CD4-positive, alpha-beta T cell treated with Interleukin-21 for 1 hour (primary cell): ENCODE data around the gene PREX1.

Experiments
- DNase-seq: peaks from one replicate; pipeline ENCODE4 v3.0.0-alpha.2; 2020

Gene PREX1

DNA sequence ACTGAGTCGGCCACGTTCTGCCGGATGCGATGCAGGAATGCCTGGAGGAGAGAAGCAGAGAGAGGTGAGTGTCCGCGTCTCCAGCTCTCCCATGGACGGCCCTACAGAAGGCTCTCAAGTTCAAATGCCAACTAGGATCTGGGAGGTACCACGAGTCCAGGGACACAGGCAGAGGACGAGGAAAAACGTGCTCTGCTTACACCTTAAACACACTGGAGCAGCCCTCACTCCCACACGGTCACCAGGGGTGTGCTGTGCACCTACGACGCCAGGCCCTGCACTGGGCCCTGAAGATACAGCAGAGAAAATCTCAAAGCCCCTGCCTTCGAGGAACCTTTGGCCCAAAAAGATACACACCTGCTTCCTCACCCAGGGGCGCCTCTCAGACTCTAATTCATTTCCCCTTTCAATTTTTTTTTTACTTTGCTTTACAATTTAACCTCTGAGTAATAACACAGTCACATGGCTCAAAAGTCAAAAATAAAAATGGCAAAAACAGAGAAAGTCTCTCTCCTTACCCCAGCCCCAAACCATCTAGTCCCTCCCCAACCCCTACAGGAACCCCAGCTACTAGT lies 79.9 kb downstream of the PREX1 start:
- DNase-seq = no peak

DNA sequence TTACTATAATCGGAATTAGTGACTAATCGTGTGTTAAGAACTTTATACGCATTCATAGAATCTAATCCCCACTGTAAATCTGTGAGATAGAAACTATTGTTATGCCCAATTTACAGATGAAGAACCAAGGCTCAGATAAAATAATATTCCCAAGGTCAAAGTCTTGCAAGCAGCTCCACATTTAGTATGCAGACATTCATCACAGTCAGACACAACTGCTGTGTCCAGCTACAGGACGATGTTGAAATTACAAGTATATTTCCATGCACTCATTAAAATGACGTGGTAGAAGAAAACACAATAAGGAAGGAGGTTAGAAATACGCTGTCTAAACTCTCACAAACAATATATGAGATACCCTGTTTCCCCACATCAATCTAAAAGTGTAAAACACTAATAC lies 82.5 kb downstream of the PREX1 start:
- DNase-seq = no peak

DNA sequence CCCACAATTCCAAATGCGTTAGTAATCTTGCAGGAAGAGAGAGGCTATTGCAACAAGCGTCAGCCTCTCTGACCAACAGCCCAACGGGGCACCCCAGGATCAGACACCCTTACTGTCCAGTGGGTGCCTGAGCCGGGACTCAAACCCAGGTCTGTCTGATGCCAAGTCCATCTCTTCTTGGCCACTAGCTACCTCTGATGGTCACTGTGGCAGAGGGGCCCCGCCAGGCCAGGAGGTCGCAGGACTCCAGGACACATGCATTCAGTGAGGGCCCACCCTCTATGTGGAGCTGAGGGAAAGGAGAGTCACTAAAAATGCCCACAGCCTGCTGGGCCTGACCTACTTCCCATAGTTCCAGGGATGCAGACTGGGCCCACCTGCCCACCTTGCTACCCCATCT lies 83.3 kb downstream of the PREX1 start:
- DNase-seq = no peak

GRCh38 chr20:48743807-48744206 lies 84.0 kb downstream of the PREX1 start:
- DNase-seq = no peak

DNA sequence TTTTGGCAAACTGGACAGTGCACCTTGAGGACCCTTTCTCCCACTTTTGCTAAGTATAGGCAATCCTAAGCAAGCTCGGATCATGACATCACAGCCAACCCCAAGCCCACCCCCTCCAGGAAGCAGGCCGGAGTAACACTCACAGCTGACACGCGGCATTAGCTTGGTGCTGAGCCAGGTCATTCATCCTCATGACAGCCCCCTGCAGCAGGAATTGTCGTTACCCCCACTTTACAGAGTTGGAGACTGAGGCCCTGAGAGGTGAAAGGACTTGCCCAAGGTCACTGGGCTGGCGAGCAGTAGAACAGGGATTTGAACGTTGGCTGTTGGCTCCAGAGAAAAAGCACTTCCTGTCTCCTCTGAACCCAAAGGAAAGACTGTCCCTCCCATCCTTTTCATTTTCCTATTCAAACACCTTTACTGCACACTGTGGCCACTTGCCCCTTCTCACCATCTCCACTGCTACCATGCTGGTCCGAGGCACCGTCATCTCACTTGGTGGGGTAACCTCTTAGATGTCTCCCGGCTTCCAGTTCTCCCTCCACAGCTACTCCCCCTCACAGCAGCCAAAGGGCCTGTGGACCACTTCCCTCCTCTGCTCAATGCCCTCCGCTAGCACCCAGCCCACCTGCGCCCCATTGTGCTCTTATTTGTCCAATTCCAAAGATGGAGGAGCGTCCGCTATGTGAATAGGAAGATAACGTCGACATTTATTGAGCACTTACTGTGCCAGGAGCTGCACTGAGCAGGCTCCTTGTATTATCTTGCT lies 84.7 kb downstream of the PREX1 start:
- DNase-seq = no peak

GRCh38 chr20:48742233-48742632 lies 85.6 kb downstream of the PREX1 start:
- no peak for DNase-seq

GRCh38 chr20:48741669-48742068 lies 86.1 kb downstream of the PREX1 start:
- no peak for DNase-seq

- no peak for DNase-seq
Observed at GRCh38 chr20:48740712-48741111, 87.1 kb downstream of the PREX1 start.

DNA sequence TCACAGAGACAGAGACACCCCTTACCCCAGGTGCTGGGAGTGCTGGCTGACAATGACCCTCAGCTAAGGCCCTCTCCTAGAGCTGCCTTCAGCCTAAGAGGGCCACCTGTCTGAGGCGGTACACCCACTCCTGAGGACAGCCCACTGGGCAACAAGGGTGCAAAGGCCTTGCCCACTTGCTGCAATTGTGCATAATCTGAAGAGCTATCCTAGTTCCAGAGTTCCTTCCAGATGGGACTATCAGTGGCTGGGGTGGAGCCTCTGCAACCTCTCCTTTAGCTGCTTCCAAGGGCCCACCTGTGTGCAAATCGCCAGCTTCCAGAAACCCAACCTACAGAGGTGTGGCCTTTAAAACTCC lies 87.5 kb downstream of the PREX1 start:
- no peak for DNase-seq

DNA sequence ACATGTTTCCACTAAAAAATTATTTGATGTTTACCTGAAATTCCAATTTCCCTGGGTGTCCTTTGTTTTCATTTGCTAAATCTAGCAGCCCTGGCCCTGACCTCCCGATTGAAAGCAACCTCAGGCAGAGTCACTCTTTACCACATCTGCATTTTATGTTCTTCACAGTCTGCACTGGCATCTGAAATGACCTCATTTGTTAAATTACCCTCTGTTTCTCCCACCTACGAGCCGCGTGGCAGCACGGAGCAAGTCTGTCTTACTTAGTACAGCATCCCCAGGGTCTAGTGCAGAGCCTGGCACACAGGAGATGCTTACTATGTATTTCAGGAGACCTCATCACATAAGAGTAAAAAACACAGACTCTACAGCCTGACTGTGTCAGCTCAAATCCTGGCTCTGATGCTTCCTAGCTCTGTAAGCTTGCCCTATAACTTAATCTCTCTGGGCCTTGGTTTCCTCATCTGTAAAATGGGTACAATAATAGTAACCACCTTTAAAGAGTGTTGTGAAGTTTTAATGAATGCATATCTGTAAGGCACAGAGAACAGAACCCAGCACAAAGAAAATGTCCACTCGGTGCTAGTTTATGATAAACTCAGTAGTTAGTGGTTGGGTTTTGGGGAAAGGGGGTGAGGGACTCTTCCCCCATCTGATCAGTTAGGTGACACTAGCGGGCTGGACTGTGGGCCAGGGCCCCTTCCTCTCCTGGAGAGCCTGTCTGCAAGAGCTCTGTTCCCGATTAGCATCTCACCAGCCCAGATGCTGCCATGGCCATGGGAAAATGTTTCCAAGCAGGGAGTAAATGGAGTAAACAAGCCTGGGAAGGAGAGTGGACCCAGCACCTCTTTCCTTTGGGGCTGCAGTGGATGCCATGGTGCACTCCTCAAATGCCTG lies 88.2 kb downstream of the PREX1 start:
- no peak for DNase-seq

- DNase-seq = no peak
Observed at GRCh38 chr20:48738399-48739304, 89.1 kb downstream of the PREX1 start.

DNA sequence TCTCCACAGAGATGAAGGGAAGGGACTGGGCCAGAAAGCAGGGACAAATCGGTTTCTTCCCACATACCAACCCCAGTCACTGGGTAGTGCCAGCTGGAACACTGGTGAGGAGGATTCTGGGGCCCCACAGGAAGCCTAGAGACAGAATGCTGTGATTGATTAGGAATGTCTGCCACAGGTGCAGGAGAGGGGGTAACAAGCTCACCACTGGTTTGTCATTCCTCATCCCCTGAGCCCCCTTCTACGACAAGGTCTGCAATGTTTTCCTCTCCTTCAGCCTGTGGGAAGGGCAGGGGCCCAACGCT lies 89.8 kb downstream of the PREX1 start:
- DNase-seq = no peak

DNA sequence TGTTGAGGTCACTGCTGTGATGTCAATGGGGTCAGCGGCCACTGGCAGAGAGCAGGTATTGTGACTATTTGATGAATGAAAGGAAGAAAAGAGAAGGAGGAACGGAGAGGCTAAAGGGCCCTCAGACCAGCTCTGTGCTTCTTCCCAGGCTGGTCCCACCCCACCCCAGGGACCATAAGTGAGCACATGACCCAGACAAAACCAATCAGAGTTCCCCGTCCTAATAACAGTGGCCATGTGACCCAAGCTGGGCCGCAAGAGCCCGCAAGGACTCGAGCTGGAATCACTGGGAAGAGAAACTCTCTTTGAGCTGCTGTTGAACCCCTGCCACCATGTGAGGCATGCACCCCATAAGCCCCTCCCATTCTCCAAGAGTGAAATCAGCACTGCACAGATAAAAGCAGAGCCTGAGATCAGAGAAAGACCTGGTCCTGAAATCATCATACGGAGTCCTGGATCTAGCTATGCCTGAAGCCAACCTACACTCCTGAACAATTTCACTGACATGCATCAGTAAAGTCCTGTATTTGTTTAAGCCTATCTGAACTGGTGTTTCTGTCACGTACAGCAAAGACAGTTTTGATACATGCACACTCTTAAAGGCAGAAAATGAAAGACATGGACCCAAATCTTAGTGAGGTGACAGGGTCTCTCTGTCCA lies 90.2 kb downstream of the PREX1 start:
- no peak for DNase-seq

DNA sequence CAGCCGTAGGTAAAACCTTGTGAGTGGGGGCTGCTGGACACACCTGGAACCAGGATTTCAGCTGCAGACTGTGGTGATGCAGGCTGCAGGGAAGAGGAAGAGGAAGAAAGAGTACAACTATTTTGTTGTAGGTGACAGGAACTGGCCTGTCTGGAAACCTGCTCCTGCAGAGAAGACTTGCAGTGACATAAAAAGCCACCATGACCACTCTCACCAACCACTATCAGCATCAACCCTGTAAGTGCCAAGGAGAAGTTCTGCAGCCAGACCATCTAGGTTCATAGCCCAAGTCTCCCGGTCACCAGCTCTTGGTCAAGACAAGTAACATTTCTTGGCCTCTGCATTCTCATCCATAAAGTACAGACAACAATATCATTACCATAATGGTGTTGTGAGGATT lies 91.2 kb downstream of the PREX1 start:
- no peak for DNase-seq

- no peak for DNase-seq
Observed at GRCh38 chr20:48736231-48736630, 91.6 kb downstream of the PREX1 start.

- no peak for DNase-seq
Observed at GRCh38 chr20:48735112-48735511, 92.7 kb downstream of the PREX1 start.

- DNase-seq = no peak
Observed at GRCh38 chr20:48734104-48734749, 93.6 kb downstream of the PREX1 start.

DNA sequence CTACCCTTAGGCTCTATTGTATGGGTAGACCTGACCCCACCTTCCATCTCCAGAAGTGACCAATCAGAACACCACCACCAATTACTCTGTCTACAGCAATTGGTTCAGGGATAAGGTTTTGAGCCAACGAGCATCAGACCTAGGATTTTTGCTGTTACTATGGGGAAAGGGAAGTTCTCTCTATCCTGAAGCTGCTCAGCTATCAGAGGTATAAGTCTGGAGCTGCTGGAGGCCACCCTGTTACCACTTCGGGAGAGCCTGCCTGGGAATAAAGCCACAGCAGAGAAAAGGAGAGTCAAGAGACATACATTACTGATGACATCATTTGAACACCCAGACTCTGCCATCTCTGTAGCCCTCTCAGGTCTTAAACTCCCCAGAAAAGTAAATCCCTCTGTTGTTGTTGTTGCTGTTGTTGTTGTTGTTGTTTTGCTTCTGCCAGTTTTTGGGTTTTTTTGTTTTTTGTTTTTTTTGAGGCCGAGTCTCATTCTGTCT lies 94.5 kb downstream of the PREX1 start:
- DNase-seq = no peak

GRCh38 chr20:48732081-48732829 lies 95.5 kb downstream of the PREX1 start:
- DNase-seq = no peak

DNA sequence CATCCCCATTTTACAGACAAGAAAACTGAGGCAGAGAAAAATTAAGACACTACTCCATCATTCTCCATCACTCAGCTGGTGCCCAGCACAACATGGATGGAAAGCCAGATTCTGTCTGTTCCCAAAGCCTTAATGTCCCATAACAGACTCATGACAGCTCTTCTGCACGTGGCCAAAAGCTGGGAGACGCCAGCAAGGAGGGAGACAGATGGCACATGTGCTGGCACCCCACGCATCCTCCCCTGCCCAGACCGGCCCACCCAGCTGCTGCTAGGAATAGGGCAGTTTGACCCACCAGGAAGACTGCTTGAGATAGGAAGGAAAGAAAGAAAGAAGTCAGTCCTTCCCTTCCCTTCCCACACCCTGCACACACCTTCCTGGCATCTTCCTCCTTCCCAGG lies 96.3 kb downstream of the PREX1 start:
- no peak for DNase-seq

DNA sequence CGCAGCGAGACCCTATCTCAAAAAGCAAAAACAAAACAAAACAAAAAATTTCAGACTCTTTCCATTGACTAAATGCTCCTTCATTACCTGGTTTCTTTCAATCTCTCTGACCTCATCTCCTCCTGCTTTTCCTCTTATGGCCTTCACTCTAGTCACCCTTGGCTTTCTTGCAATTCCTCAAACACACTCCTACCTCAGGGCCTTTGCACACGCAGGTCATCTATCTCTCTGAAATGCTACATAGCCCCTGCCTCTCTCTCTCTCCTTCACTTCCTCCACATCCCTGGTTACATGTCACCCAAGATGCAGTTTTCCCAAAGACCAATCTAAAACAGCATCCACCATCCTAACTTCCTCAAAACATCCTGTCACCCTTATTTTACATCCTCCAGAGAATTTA lies 96.8 kb downstream of the PREX1 start:
- DNase-seq = no peak
